Keratinocyte (primary cell): ENCODE data around the gene CD109. TPM values are rescaled to one million over a fixed set of nuclear protein-coding genes. Genes with fewer than 3 reads are reported as not detected.

ENCODE experiments used
- DNase-seq: peaks from one replicate; pipeline ENCODE4 v3.0.0-alpha.2; 2011; ENCODE audit warnings: low read depth, missing footprints, low spot score
- FAIRE-seq: peaks from 2 replicates; lab custom pipeline; 2011; peaks lifted over from hg19 to GRCh38; lab: Jason Lieb, UNC
- H2AFZ ChIP-seq: 2 replicates; pipeline ENCODE4 v1.6.0; 2012; ENCODE audit warnings: low read length, control low read depth, inconsistent platforms; ENCODE audit not compliant: control insufficient read depth
- H3K27ac ChIP-seq: 2 replicates; pipeline ENCODE4 v1.5.1; 2011; ENCODE audit warnings: low read length; ENCODE audit not compliant: control insufficient read depth, insufficient read depth
- H3K27me3 ChIP-seq: 3 replicates; pipeline ENCODE4 v1.6.0; 2011; ENCODE audit warnings: low read length; ENCODE audit not compliant: control insufficient read depth, insufficient read depth; ENCODE audit errors: extremely low read depth
- H3K36me3 ChIP-seq, 2 experiments: 2 replicates in 1 of 2; 3 replicates in 1 of 2; pipeline ENCODE4 v1.5.1; 2011; ENCODE audit warnings: low read length in 2 of 2, mild to moderate bottlenecking in 1 of 2; ENCODE audit not compliant: control insufficient read depth in 2 of 2, insufficient read depth in 2 of 2; ENCODE audit errors: extremely low read depth in 1 of 2
- H3K4me1 ChIP-seq: 3 replicates; pipeline ENCODE4 v1.5.1; 2011; ENCODE audit warnings: low read length; ENCODE audit not compliant: control insufficient read depth, insufficient read depth; ENCODE audit errors: extremely low read depth
- H3K4me2 ChIP-seq: 3 replicates; pipeline ENCODE4 v1.6.0; 2011; ENCODE audit warnings: low read depth, low read length; ENCODE audit not compliant: control insufficient read depth, insufficient read depth; ENCODE audit errors: extremely low read depth
- H3K4me3 ChIP-seq, 3 experiments: fragments of 200-600 bp in 1 of 3; sonication (generic) in 1 of 3; 2 replicates in 2 of 3; 3 replicates in 1 of 3; pipeline ENCODE4 v1.5.1; 2011 to 2016; ENCODE audit warnings: low read length in 3 of 3, mild to moderate bottlenecking in 3 of 3, control low read depth in 2 of 3, inconsistent platforms in 1 of 3, low read depth in 1 of 3, mixed read lengths in 1 of 3, mixed run types in 1 of 3, moderate library complexity in 1 of 3; ENCODE audit not compliant: control insufficient read depth in 2 of 3, insufficient read depth in 2 of 3; ENCODE audit errors: extremely low read depth in 1 of 3
- H3K79me2 ChIP-seq: 2 replicates; pipeline ENCODE4 v1.6.0; 2012; ENCODE audit warnings: low read length; ENCODE audit not compliant: control insufficient read depth, insufficient read depth
- H3K9ac ChIP-seq: 3 replicates; pipeline ENCODE4 v1.6.0; 2011; ENCODE audit warnings: low read length; ENCODE audit not compliant: control insufficient read depth, insufficient read depth; ENCODE audit errors: extremely low read depth
- H3K9me1 ChIP-seq: 3 replicates; pipeline ENCODE4 v1.6.0; 2011; ENCODE audit warnings: low read length; ENCODE audit not compliant: control insufficient read depth, insufficient read depth; ENCODE audit errors: extremely low read depth
- H3K9me3 ChIP-seq: 2 replicates; pipeline ENCODE4 v1.5.1; 2012; ENCODE audit warnings: low read depth, low read length; ENCODE audit not compliant: control insufficient read depth
- H4K20me1 ChIP-seq: 3 replicates; pipeline ENCODE4 v1.6.0; 2011; ENCODE audit warnings: low read length; ENCODE audit not compliant: control insufficient read depth, insufficient read depth; ENCODE audit errors: extremely low read depth
- CTCF ChIP-seq, 3 experiments: IDR thresholded peaks in 1 of 3; conservative IDR thresholded peaks in 1 of 3; optimal IDR thresholded peaks in 1 of 3; 2 replicates in 2 of 3; 3 replicates in 1 of 3; pipeline versions ENCODE3 to v1.5.1; 2011; ENCODE audit warnings: low read length in 3 of 3, mild to moderate bottlenecking in 3 of 3, moderate library complexity in 2 of 3, control low read depth in 1 of 3, inconsistent platforms in 1 of 3; ENCODE audit not compliant: insufficient read depth in 2 of 3; ENCODE audit errors: extremely low read depth in 1 of 3
- EZH2 ChIP-seq: IDR thresholded peaks from one replicate; pipeline ENCODE4 v1.6.1; 2012; ENCODE audit warnings: inconsistent platforms, mild to moderate bottlenecking, low read length, moderate library complexity
- dilution Hi-C: fragments of 300-500 bp; cut with MboI; formaldehyde crosslinking; loops from one replicate; pipeline ENCODE4 v1.7.0; 2020; ENCODE audit warnings: low sequenced_read_pairs; ENCODE audit not compliant: extremely low pct_ligation_motif_present
- polyA plus RNA-seq, 5 experiments: library from polyadenylated mRNA; depleted of rRNA in 3 of 5; stranded (reverse) in 3 of 5; stranded (forward) in 1 of 5; unstranded in 1 of 5; fragments of >200 nt; gene quantifications; 1 replicate in 1 of 5; 2 replicates in 3 of 5; 3 replicates in 1 of 5; pipeline versions ENCODE4 v1.2.1 to v1.2.3, GENCODE V29; 2011 to 2012; ENCODE audit warnings: missing spikeins in 2 of 5, low read depth in 1 of 5, low replicate concordance in 1 of 5

The CD109 gene
- polyA plus RNA-seq, 1 donor (not counting 4 experiments of a cell fraction or from before 2014, with no cell fraction given), result 58.2 TPM

- no peak overlapping the region for H3K4me2 ChIP-seq
- TF ChIP-seq EZH2 (no peak), CTCF (optimal IDR thresholded peaks at IDR 0.05 in 1 of 3, IDR thresholded peaks at IDR 0.05 in 1 of 3, conservative IDR thresholded peaks at IDR 0.05 in 1 of 3; ENCODE audit: extremely low read depth in 1 of 3, insufficient read depth in 2 of 3, low read length in 3 of 3) (no peak)
- no peaks in the 10 kb centered on the region for H3K9me1 ChIP-seq
- H3K27ac ChIP-seq, result no peak overlapping the region
- no peaks in the 10 kb centered on the region for H3K9me3 ChIP-seq
- no peak overlapping the region for H2AFZ ChIP-seq
- FAIRE-seq, result no peak
- no peak overlapping the region for H3K4me3 ChIP-seq
- no peaks in the 10 kb centered on the region for H4K20me1 ChIP-seq
- dilution Hi-C loops, result no loop called here
- no peak for DNase-seq
- H3K27me3 ChIP-seq, result no peaks in the 10 kb centered on the region
- H3K79me2 ChIP-seq, result no peaks in the 10 kb centered on the region
- no peak overlapping the region for H3K9ac ChIP-seq
- no peaks in the 10 kb centered on the region for H3K36me3 ChIP-seq
- H3K4me1 ChIP-seq, result peaks cover 17% of the 10 kb centered on the region
These were observed 5.9 kb upstream of the CD109 start for GRCh38 chr6:73690056-73690455.

- Histone ChIP-seq H3K9me3 (no peaks in the 10 kb centered on the region), H3K4me3 (no peak overlapping the region), H3K27ac (no peak overlapping the region), H3K9me1 (no peaks in the 10 kb centered on the region), H2AFZ (no peak overlapping the region), H3K79me2 (peaks cover 1% of the 10 kb centered on the region), H3K36me3 (no peaks in the 10 kb centered on the region), H3K27me3 (no peaks in the 10 kb centered on the region), H3K4me2 (no peak overlapping the region), H4K20me1 (no peaks in the 10 kb centered on the region), H3K4me1 (peaks cover 21% of the 10 kb centered on the region), H3K9ac (no peak overlapping the region)
- FAIRE-seq, result peak; percentile 55
- no peak for DNase-seq
- dilution Hi-C loops, result no loop called here
- TF ChIP-seq EZH2 (no peak), CTCF (optimal IDR thresholded peaks at IDR 0.05 in 1 of 3, IDR thresholded peaks at IDR 0.05 in 1 of 3, conservative IDR thresholded peaks at IDR 0.05 in 1 of 3; ENCODE audit: extremely low read depth in 1 of 3, insufficient read depth in 2 of 3, low read length in 3 of 3) (no peak)
These were observed 4.5 kb upstream of the CD109 start for GRCh38 chr6:73691512-73691911.
